HT-29 (cell line): ENCODE results near the gene CDH20. TPM values are rescaled to one million over a fixed set of nuclear protein-coding genes. Genes with fewer than 3 reads are reported as not detected.

ENCODE experiments used
- DNase-seq: peaks from one replicate; pipeline ENCODE4 v3.0.0-alpha.2; 2015; ENCODE audit warnings: low spot score
- total RNA-seq: library from RNA; depleted of rRNA; stranded (reverse); fragments of >200 nt; shearing (Covaris generic); gene quantifications from 2 replicates; pipeline ENCODE4 v1.2.3, GENCODE V29; 2014

CDH20 gene
- total RNA-seq, 1 experiment from 2014 or later = not detected

DNA sequence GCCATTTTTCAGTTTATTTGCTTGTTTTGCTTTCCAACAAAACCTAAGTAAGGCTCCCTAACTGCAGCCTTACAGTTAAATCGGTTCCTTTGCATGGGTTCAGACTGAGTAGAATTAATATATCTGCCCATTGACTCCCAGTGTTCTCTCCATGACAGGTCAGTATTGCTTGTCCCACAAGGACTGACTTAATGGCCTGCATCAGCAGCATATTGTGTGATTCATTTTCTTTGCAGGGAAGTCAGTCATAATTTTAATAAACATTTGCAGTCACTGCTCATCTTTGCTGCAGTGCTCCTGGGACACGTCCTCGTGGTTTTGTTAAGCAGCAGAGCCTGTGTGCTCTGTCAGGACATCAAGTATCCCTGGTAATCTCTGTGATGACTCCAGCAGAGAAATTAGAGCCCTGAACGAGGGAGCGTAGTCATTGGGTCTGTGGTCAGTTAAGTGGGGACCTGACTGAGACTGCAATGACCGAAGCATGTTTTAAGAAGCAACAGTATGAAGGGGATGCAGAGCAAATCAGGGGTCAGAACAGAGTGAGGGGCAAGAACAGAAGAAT, 93.3 kb downstream of the CDH20 start:
- DNase-seq = no peak

- no peak for DNase-seq
Measured at GRCh38 chr18:61428266-61428665, 95.0 kb downstream of the CDH20 start.

DNA sequence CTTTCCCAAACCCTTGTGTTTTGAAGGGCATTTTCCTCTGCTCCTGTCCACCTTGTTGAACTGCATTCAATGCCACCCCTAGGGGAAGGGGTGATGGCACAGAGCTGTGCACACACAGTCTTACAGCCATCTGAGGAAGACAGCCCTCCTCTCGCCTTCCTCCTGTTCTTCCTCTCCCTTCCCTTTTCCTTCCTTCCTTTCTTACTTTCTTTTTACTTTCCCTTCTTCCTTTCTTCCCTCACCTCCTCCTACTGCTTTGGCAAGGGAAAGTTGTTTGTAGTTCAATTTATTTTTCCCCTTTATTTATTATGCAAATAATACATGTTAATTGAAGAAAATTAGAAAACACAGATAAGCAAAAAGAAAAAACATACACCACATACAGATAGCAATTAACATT, 99.4 kb downstream of the CDH20 start:
- DNase-seq = no peak

GRCh38 chr18:61435064-61435652, 101.9 kb downstream of the CDH20 start:
- peak; percentile 36 for DNase-seq

GRCh38 chr18:61443081-61443725, 110.0 kb downstream of the CDH20 start:
- DNase-seq = no peak

DNA sequence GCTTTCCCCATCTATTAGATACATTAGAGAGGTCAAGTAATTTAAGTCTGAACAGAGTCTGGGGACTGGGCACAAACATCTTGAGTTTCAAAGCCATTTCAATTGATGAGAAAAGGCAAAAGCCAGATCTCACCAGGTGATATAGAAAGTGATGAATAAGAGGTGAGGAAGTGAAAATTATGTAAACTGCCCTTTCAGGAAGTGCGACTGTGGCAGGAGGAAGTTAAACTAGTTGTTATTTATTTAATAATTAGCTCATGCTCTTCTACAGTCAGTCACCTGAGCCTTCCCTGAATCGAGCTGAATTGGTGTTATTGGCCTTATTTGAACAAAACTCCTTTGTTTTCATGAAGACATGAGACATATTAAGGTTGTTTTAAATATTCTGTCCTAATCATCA, 115.1 kb downstream of the CDH20 start:
- DNase-seq = peak; percentile 0

- no peak for DNase-seq
Measured at GRCh38 chr18:61459896-61460648, 126.8 kb downstream of the CDH20 start.

- no peak for DNase-seq
Measured at GRCh38 chr18:61464551-61465142, 131.4 kb downstream of the CDH20 start.

DNA sequence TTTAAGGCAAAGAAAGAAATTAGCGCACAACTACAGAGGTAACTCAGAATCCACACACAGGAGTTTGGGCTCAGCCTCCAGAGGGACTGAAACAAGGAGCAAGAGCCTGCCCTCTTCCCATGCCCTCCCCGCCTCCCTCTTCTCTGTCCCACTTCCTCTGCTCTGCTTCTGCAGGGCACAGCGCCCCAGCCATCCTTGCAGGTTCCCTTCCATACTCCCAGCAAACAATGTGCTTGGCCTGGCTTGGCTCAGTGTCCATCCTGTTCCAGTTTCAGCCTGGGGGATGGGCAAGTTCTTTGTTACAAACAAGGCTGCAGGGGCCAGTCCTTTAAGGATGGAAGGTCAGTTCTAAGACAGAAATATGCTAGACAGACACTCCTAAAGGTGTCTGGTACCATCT, 133.5 kb downstream of the CDH20 start:
- no peak for DNase-seq

DNA sequence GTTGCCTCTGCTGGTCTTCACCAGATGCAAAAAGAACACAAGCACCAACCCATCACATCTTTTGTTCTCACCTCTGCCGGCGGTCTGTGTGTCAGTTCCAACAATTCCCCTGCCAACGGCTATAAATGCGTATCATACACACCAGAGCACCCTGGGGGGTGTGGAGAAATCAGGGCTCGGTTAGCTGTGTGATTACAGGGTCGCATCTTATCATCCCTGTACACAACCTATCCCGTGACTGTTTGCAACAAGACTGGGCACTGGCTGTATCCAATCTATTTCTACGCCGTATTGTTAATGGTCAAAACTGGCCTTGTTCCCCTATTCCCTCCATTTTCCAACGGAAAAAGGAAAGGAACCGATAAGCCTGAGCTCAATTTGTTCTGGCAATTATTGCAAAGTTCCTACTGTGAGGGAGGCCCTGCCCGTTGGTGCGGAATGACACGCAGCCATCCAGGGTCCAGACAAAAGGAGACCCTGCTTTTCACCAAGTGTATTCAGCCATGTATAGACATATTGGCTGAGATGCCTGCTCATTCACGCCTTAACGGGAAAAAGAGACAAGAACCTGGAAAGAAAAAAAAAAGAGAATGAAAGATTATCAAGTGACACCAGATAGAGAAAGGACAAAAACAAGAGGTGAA, 136.9 kb downstream of the CDH20 start:
- no peak for DNase-seq

GRCh38 chr18:61471541-61471940, 138.3 kb downstream of the CDH20 start:
- no peak for DNase-seq

GRCh38 chr18:61471942-61472341, 138.7 kb downstream of the CDH20 start:
- DNase-seq = no peak

- DNase-seq = no peak
Measured at GRCh38 chr18:61474341-61474740, 141.1 kb downstream of the CDH20 start.

- no peak for DNase-seq
Measured at GRCh38 chr18:61474918-61475317, 141.7 kb downstream of the CDH20 start.

DNA sequence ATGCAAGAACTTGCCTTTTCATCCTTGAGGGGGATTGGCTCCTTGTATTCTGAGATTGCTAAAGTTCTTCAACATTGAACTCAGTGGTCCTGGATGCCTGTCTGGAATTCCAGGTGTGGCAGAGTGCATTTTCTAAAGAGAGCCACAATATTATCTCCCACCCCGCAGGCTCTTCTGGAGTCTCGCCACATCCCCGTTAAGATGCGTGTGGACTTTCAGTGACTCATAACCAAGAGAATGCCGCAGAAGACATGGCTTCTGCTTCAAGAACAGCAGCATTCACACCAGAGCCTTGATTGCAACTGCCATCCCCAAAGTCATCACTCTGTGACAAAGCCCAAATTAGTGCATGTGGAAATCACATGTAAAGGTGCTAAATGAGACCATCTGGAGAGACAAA, 142.7 kb downstream of the CDH20 start:
- DNase-seq = no peak

DNA sequence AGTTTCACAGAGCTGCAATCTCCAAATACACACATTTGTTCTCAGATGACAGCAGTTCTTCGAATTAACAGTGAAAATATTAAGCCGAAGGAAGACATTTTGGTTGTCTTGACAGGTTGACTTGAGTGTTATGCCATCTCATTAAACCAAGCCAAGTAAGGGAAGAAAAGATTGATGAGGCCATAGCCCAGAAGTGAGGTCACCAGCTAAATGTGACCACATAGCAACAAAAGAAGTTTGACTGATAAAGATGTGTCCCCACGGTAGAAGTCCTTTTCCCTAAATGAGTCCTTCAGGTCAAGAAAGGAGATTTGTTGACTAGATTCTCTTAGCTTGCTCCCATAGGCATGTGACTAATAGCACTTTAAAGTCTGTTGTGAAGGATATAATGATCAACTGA, 156.1 kb downstream of the CDH20 start:
- DNase-seq = no peak

DNA sequence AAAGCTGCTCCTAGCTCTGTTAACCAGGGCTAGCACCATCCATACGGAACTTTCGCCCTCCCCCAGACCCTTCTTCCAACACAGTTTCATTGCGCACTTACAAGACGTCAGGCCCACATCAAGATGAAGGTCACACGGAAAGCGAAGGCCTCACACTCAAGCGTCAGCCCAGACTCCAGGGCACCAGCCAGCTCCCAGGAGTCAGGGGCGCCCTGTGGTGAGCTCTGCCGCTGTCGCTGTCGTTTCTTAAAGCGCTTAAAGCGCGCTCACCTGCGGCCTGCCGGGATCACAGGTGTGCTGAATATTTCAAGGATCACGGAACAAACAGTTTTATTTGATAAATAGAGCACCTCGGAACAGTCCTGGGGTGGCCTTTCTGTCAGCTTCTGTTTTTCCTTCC, 163.1 kb downstream of the CDH20 start:
- DNase-seq = no peak

GRCh38 chr18:61497422-61497821, 164.2 kb downstream of the CDH20 start:
- no peak for DNase-seq

GRCh38 chr18:61502472-61502871, 169.2 kb downstream of the CDH20 start:
- peak; percentile 52 for DNase-seq

DNA sequence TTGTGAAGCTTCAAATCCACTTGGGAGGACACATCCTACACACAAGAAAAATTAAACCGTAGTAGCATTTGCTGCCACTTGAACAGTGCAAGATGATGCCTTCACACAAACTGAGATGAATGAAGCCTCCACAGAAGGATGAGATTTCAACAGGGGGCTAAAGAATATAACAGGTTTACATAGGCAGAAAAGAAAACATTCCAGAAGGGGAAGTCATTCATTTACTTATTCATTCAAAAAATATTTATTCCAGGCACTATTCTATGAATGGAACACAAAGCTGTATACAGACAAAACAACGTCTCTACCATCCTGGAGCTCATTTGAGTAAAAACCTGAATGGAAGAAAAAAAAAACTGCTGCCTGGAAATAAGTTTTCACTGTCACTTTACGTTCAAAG, 170.5 kb downstream of the CDH20 start:
- no peak for DNase-seq

DNA sequence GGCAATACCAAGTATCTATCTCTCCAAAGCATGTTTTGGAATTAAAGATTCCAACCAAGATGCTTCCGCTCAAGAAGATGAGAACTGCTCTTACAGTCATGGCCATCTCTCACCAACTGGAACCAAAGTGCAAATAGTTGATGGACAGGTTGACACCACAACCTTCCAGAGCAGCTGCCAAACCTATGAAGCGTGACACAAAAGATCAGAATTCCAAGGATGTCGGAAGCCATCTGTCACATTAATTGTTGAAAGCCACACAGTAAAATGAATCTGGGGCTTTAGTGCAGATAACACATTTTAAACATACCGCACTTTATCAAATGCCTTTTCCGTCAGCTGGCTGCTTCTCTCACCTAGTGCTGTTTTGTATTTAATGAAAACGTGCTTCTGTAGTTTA, 195.7 kb downstream of the CDH20 start:
- DNase-seq = no peak

- DNase-seq = no peak
Measured at GRCh38 chr18:61530681-61531080, 197.5 kb downstream of the CDH20 start.
